Measurements from ENCODE around the gene RIN3.

The RIN3 gene

GRCh38 chr14:92484132-92484823 is 29.3 kb upstream of the RIN3 start:
- no peak for DNase-seq (ENCODE audit: low read depth in 2 of 2)

- no peak for DNase-seq (ENCODE audit: low read depth in 2 of 2)
These were observed 26.7 kb upstream of the RIN3 start for GRCh38 chr14:92486881-92487280.

- DNase-seq (ENCODE audit: low read depth in 2 of 2): no peak
These were observed 26.0 kb upstream of the RIN3 start for GRCh38 chr14:92487513-92488133.

- DNase-seq (ENCODE audit: low read depth in 2 of 2): no peak
These were observed 24.0 kb upstream of the RIN3 start for GRCh38 chr14:92489394-92490238.

GRCh38 chr14:92490239-92490959 is 23.2 kb upstream of the RIN3 start:
- DNase-seq (ENCODE audit: low read depth in 2 of 2): no peak

- no peak for DNase-seq (ENCODE audit: low read depth in 2 of 2)
These were observed 21.8 kb upstream of the RIN3 start for GRCh38 chr14:92491782-92492181.

GRCh38 chr14:92492258-92492657 is 21.3 kb upstream of the RIN3 start:
- no peak for DNase-seq (ENCODE audit: low read depth in 2 of 2)

- DNase-seq (ENCODE audit: low read depth in 2 of 2): no peak
These were observed 20.6 kb upstream of the RIN3 start for GRCh38 chr14:92493024-92493423.

- no peak for DNase-seq (ENCODE audit: low read depth in 2 of 2)
These were observed 20.1 kb upstream of the RIN3 start for GRCh38 chr14:92493492-92493891.

- no peak for DNase-seq (ENCODE audit: low read depth in 2 of 2)
These were observed 19.1 kb upstream of the RIN3 start for GRCh38 chr14:92494512-92494911.

- DNase-seq (ENCODE audit: low read depth in 2 of 2): no peak
These were observed 18.6 kb upstream of the RIN3 start for GRCh38 chr14:92495027-92495426.

- no peak for DNase-seq (ENCODE audit: low read depth in 2 of 2)
These were observed 17.3 kb upstream of the RIN3 start for GRCh38 chr14:92496191-92496857.

GRCh38 chr14:92497391-92497790 is 16.2 kb upstream of the RIN3 start:
- no peak for DNase-seq (ENCODE audit: low read depth in 2 of 2)

- no peak for DNase-seq (ENCODE audit: low read depth in 2 of 2)
These were observed 14.3 kb upstream of the RIN3 start for GRCh38 chr14:92499234-92499633.

GRCh38 chr14:92500491-92500941 is 13.1 kb upstream of the RIN3 start:
- no peak for DNase-seq (ENCODE audit: low read depth in 2 of 2)

- no peak for DNase-seq (ENCODE audit: low read depth in 2 of 2)
These were observed 11.7 kb upstream of the RIN3 start for GRCh38 chr14:92501891-92502351.

GRCh38 chr14:92502541-92503286 is 10.9 kb upstream of the RIN3 start:
- no peak for DNase-seq (ENCODE audit: low read depth in 2 of 2)

- DNase-seq (ENCODE audit: low read depth in 2 of 2): no peak
These were observed 9.7 kb upstream of the RIN3 start for GRCh38 chr14:92503756-92504491.

GRCh38 chr14:92505826-92506225 is 7.8 kb upstream of the RIN3 start:
- DNase-seq (ENCODE audit: low read depth in 2 of 2): no peak

GRCh38 chr14:92506231-92506630 is 7.3 kb upstream of the RIN3 start:
- no peak for DNase-seq (ENCODE audit: low read depth in 2 of 2)
